Right lobe of liver (tissue), 6 donors: ENCODE results near the gene SNAPC3. TPM values are rescaled to one million over a fixed set of nuclear protein-coding genes. Genes with fewer than 3 reads are reported as not detected.
"Not testable (repeated sequence)": the region's sequence is repeated elsewhere in the genome, so short reads cannot be mapped to it uniquely, and the experiment has no call there.

Experiments used
- ATAC-seq, 4 donors: fragments of 200-7000 bp; cut with Tn5 transposase; one replicate each; pipeline ENCODE4 v1.9.1; 2020; ENCODE audit warnings: mild to moderate bottlenecking in 4 of 4, moderate library complexity in 4 of 4
- DNase-seq, 3 donors: peaks; one replicate each; pipeline ENCODE4 v3.0.0-alpha.2; 2020
- H3K27ac ChIP-seq, 3 donors: fragments of 200-600 bp; one replicate each; pipeline ENCODE4 v1.8.0; 2022
- H3K27me3 ChIP-seq, 2 donors: fragments of 200-600 bp; one replicate each; pipeline ENCODE4 v1.8.0; 2022
- H3K36me3 ChIP-seq, 4 donors: fragments of 200-600 bp; sonication (generic) in 1 of 4; one replicate each; pipeline versions ENCODE4 v1.5.1 to v1.8.0; 2017 to 2022; ENCODE audit warnings: control low read depth in 1 of 4
- H3K4me1 ChIP-seq, 4 donors: fragments of 200-600 bp; sonication (generic) in 1 of 4; one replicate each; pipeline versions ENCODE4 v1.5.1 to v1.8.0; 2017 to 2022; ENCODE audit warnings: control low read depth in 1 of 4
- H3K4me3 ChIP-seq, 3 donors: fragments of 200-600 bp; one replicate each; pipeline ENCODE4 v1.8.0; 2022
- H3K9me3 ChIP-seq, 4 donors: fragments of 200-600 bp; sonication (generic) in 1 of 4; one replicate each; pipeline versions ENCODE4 v1.5.1 to v1.8.0; 2017 to 2022; ENCODE audit warnings: control low read depth in 1 of 4
- CTCF ChIP-seq, 4 donors: fragments of 200-600 bp in 3 of 4; fragments of 450-650 bp in 1 of 4; IDR thresholded peaks; one replicate each; pipeline versions ENCODE4 v1.5.1 to v1.8.0; 2016 to 2022; ENCODE audit warnings: antibody characterized with exemption in 4 of 4, mild to moderate bottlenecking in 2 of 4
- POLR2A ChIP-seq: fragments of 450-650 bp; IDR thresholded peaks from one replicate; pipeline ENCODE4 v1.6.1; 2017; ENCODE audit warnings: antibody characterized with exemption, mild to moderate bottlenecking
- WGBS: methylation state at CpG from one replicate; pipeline ENCODE4 v1.1.6; 2018; ENCODE audit warnings: low coverage, low lambda C conversion rate; ENCODE audit not compliant: insufficient coverage; ENCODE audit errors: missing lambda C conversion rate; 5-methylcytosine and 5-hydroxymethylcytosine counted together
- intact Hi-C, 2 donors: fragments of 100-400 bp; cut with DNase I; formaldehyde crosslinking; loops; one replicate each; pipeline versions ENCODE4 v1.11.2 to v1.14.1; 2022
- total RNA-seq, 6 experiments: library from RNA; depleted of rRNA in 2 of 6; stranded (reverse); fragments of >200 nt in 2 of 6; fragmentation: NEBNext Ultra II Directional in 3 of 6; extraction: Animal tissue kit (Norgen Biotek cat#: 25700) in 3 of 6; gene quantifications; one replicate each; pipeline versions ENCODE4 v1.1.0 to v1.2.4, GENCODE V29; 2016 to 2023
- donor health status: DM: no; HTN: yes; CAD: no.
- donor health status: DM: no; HTN: no; CAD: no.
- donor health status: DM: no; HTN: no; CAD: no.
- donor health status: DM: no; HTN: yes; CAD: no.
- donor health status: DM: no; HTN: yes; CAD: no.

Gene SNAPC3
- total RNA-seq, 6 experiments from 2014 or later: 9.6 to 13.5 (median 13.3) TPM

GRCh38 chr9:15438891-15439290 is 16.2 kb downstream of the SNAPC3 start:
- no peak overlapping the region for H3K4me3 ChIP-seq
- TF ChIP-seq CTCF (IDR thresholded peaks at IDR 0.05): no peak
- no peak for TF ChIP-seq POLR2A
- no peaks in the 10 kb centered on the region for H3K27me3 ChIP-seq
- ATAC-seq: no peak
- 97% methylated on average over 7 of the region's 7 CpGs for WGBS
- no peaks in the 10 kb centered on the region for H3K9me3 ChIP-seq
- H3K4me1 ChIP-seq: no peaks in the 10 kb centered on the region
- DNase-seq: no peak
- H3K36me3 ChIP-seq: peaks cover 0 to 23% (median 6%) of the 10 kb centered on the region in 4 donors
- no peak overlapping the region for H3K27ac ChIP-seq
- intact Hi-C loops: no loop called here

GRCh38 chr9:15441841-15442240 is 19.2 kb downstream of the SNAPC3 start:
- 100% methylated on average over 8 of the region's 29 CpGs for WGBS
- DNase-seq: not testable (repeated sequence)
- peaks cover 3 to 36% (median 8%) of the 10 kb centered on the region in 4 donors for H3K36me3 ChIP-seq

GRCh38 chr9:15442264-15442663 is 19.6 kb downstream of the SNAPC3 start:
- DNase-seq, intact Hi-C loops, H3K9me3 ChIP-seq, H3K4me3 ChIP-seq, H3K27ac ChIP-seq, H3K4me1 ChIP-seq, H3K27me3 ChIP-seq, ATAC-seq: not testable (repeated sequence)
- no CpG with 5 or more reads among the region's 33 CpGs for WGBS
- peaks cover 3 to 40% (median 10%) of the 10 kb centered on the region in 4 donors for H3K36me3 ChIP-seq

More at GRCh38 chr9:15441841-15442240, 19.2 kb downstream of the SNAPC3 start:
- H3K27me3 ChIP-seq, H3K4me3 ChIP-seq, ATAC-seq, H3K9me3 ChIP-seq, H3K4me1 ChIP-seq, intact Hi-C loops, H3K27ac ChIP-seq: not testable (repeated sequence)

DNA sequence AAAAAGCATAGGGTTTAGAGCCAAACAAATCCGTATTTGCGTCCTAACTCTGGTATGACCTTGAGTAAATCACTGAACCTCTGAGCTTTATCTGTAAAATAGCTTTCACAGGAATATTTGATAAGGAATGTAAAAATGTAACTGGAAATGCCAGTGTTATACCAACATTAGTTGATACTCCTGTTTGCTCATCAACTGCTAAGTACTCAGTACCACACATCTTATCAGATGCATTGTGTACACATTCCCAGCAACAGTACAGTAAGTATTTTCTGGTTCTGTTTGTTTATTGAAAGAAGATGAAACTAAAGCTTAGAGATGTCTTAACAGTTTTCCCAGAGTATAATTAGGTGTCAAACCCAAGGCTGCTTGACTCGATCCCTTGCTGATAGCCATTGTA is 21.5 kb downstream of the SNAPC3 start:
- ATAC-seq (no peak), DNase-seq (no peak)
- H3K4me3 ChIP-seq: no peak overlapping the region
- no peaks in the 10 kb centered on the region for H3K27me3 ChIP-seq
- 79% methylated on average over 3 of the region's 3 CpGs for WGBS
- no peaks in the 10 kb centered on the region for H3K9me3 ChIP-seq
- H3K27ac ChIP-seq: no peak overlapping the region
- H3K4me1 ChIP-seq: no peaks in the 10 kb centered on the region
- TF ChIP-seq CTCF (IDR thresholded peaks at IDR 0.05): no peak
- TF ChIP-seq POLR2A: no peak
- H3K36me3 ChIP-seq: peaks cover 3 to 59% (median 17%) of the 10 kb centered on the region in 4 donors
- intact Hi-C loops: no loop called here

DNA sequence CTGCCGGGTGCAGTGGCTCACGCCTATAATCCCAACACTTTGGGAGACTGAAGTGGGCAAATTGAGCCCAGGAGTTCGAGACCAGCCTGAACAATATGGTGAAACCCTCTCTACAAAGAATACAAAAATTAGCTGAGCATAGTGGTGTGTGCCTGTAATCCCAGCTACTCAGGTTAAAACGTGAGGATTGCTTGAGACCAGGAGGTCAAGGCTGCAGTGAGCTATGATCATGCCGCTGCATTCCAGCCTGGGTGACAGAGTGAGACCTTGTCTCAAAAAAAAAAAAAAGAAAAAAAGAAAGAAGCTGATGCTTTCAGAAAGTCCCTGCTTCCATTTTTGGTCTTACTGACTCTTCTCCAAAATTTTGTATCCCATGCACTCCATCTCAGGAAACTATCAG is 31.3 kb downstream of the SNAPC3 start:
- 85% methylated on average over 4 of the region's 5 CpGs for WGBS
- ATAC-seq (no peak), DNase-seq (no peak)
- H3K36me3 ChIP-seq: peaks cover 0 to 68% (median 10%) of the 10 kb centered on the region in 4 donors
- no peak overlapping the region for H3K4me3 ChIP-seq
- no peaks in the 10 kb centered on the region for H3K4me1 ChIP-seq
- no peaks in the 10 kb centered on the region for H3K27me3 ChIP-seq
- no peak for TF ChIP-seq CTCF (IDR thresholded peaks at IDR 0.05)
- intact Hi-C loops: no loop called here
- no peaks in the 10 kb centered on the region for H3K9me3 ChIP-seq
- H3K27ac ChIP-seq: no peak overlapping the region

- WGBS: 96% methylated on average over 6 of the region's 8 CpGs
- intact Hi-C loops: no loop called here
- H3K4me1 ChIP-seq: no peaks in the 10 kb centered on the region
Measured at GRCh38 chr9:15461056-15461455, 38.4 kb downstream of the SNAPC3 start.

More at GRCh38 chr9:15461056-15461455, 38.4 kb downstream of the SNAPC3 start:
- peaks cover 0 to 76% (median 14%) of the 10 kb centered on the region in 4 donors for H3K36me3 ChIP-seq
- H3K27me3 ChIP-seq: no peaks in the 10 kb centered on the region
- H3K27ac ChIP-seq: no peak overlapping the region
- no peak for DNase-seq
- H3K9me3 ChIP-seq: no peaks in the 10 kb centered on the region
- H3K4me3 ChIP-seq: no peak overlapping the region
- TF ChIP-seq POLR2A (no peak), CTCF (IDR thresholded peaks at IDR 0.05) (no peak)
- no peak for ATAC-seq
